SU-DHL-6 (cell line): ENCODE measurements around the gene TBC1D21.

ENCODE experiments used
- H2AFZ ChIP-seq: fragments of 200-600 bp; sonication (generic); 2 replicates; pipeline ENCODE4 v1.6.1; 2014; ENCODE audit warnings: low read depth, mild to moderate bottlenecking, moderate library complexity, mixed read lengths, antibody characterized with exemption, low read length; ENCODE audit not compliant: severe bottlenecking
- H3F3A ChIP-seq: fragments of 200-600 bp; shearing (Covaris generic); 2 replicates; pipeline ENCODE4 v1.6.0; 2016; ENCODE audit warnings: antibody characterized with exemption, mild to moderate bottlenecking; ENCODE audit not compliant: insufficient read depth
- H3K27ac ChIP-seq: fragments of 200-600 bp; sonication (generic); 2 replicates; pipeline ENCODE4 v1.5.1; 2016; ENCODE audit warnings: low read depth, mild to moderate bottlenecking, low read length, moderate library complexity, mixed read lengths
- H3K27me3 ChIP-seq: fragments of 200-600 bp; sonication (generic), shearing (Covaris generic); 2 replicates; pipeline ENCODE4 v1.6.0; 2014; ENCODE audit warnings: mild to moderate bottlenecking, low read length
- H3K36me3 ChIP-seq: fragments of 200-600 bp; sonication (generic); 2 replicates; pipeline ENCODE4 v1.6.1; 2014; ENCODE audit warnings: mild to moderate bottlenecking, low read length, mixed read lengths
- H3K4me2 ChIP-seq: fragments of 300-600, 200-600 bp; shearing (Covaris generic), sonication (generic); 2 replicates; pipeline ENCODE4 v1.6.0; 2014; ENCODE audit warnings: low read length, low read depth, mild to moderate bottlenecking; ENCODE audit not compliant: poor library complexity, severe bottlenecking
- H3K4me3 ChIP-seq: fragments of 200-600 bp; sonication (generic); 2 replicates; pipeline ENCODE4 v1.5.1; 2014; ENCODE audit warnings: antibody characterized with exemption, low read length, mild to moderate bottlenecking, mixed read lengths; ENCODE audit not compliant: insufficient read depth, poor library complexity, severe bottlenecking
- H3K79me2 ChIP-seq: fragments of 200-600 bp; sonication (generic); 2 replicates; pipeline ENCODE4 v1.6.1; 2014; ENCODE audit warnings: mild to moderate bottlenecking, low read length, moderate library complexity; ENCODE audit not compliant: insufficient read depth
- H3K9ac ChIP-seq: fragments of 200-600 bp; sonication (generic); 2 replicates; pipeline ENCODE4 v1.7.0; 2014; ENCODE audit warnings: mild to moderate bottlenecking, low read length
- H3K9me2 ChIP-seq: fragments of 200-600 bp; sonication (generic); replicated peaks from 2 replicates; pipeline ENCODE4 v1.6.1; 2014; ENCODE audit warnings: low read length; ENCODE audit not compliant: insufficient read depth
- H3K9me3 ChIP-seq: fragments of 200-600 bp; sonication (generic); 2 replicates; pipeline ENCODE4 v1.6.1; 2014; ENCODE audit warnings: low read length, mixed read lengths; ENCODE audit not compliant: insufficient read depth
- H4K20me1 ChIP-seq: fragments of 200-600 bp; sonication (generic); 2 replicates; pipeline ENCODE4 v1.6.1; 2014; ENCODE audit warnings: low read depth, mild to moderate bottlenecking, antibody characterized with exemption, low read length, moderate library complexity, mixed read lengths
- CTCF ChIP-seq: fragments of 200-600 bp; sonication (generic); IDR thresholded peaks from one replicate; pipeline ENCODE4 v1.5.1; 2017; ENCODE audit warnings: antibody characterized with exemption, mild to moderate bottlenecking, low read length, moderate library complexity; ENCODE audit not compliant: insufficient read depth, poor library complexity, severe bottlenecking
- EZH2phosphoT487 ChIP-seq: fragments of 200-600 bp; sonication (generic), shearing (Covaris generic); conservative IDR thresholded peaks from 2 replicates; pipeline ENCODE4 v1.6.1; 2018; ENCODE audit warnings: mild to moderate bottlenecking, antibody characterized with exemption, low read length, moderate library complexity, mixed read lengths

TBC1D21 gene

GRCh38 chr15:73872346-73872745, 1.0 kb upstream of the TBC1D21 start:
- TF ChIP-seq EZH2phosphoT487: no peak
- TF ChIP-seq CTCF: no peak
- Histone ChIP-seq H3K27ac (no peak overlapping the region), H3K27me3 (no peaks in the 10 kb centered on the region), H3K36me3 (no peaks in the 10 kb centered on the region), H4K20me1 (no peaks in the 10 kb centered on the region), H3K9ac (no peak overlapping the region), H3F3A (no peaks in the 10 kb centered on the region), H3K4me2 (no peak overlapping the region), H3K9me3 (no peaks in the 10 kb centered on the region), H2AFZ (no peak overlapping the region), H3K9me2 (no peaks in the 10 kb centered on the region), H3K79me2 (no peaks in the 10 kb centered on the region), H3K4me3 (no peak overlapping the region)

- H3K27me3 ChIP-seq: no peaks in the 10 kb centered on the region
- no peaks in the 10 kb centered on the region for H3K36me3 ChIP-seq
- no peaks in the 10 kb centered on the region for H3K9me2 ChIP-seq
- no peaks in the 10 kb centered on the region for H3K9me3 ChIP-seq
- H4K20me1 ChIP-seq: no peaks in the 10 kb centered on the region
- no peak overlapping the region for H3K9ac ChIP-seq
- H3K27ac ChIP-seq: no peak overlapping the region
- H3K4me3 ChIP-seq: no peak overlapping the region
- H3K79me2 ChIP-seq: no peaks in the 10 kb centered on the region
- TF ChIP-seq EZH2phosphoT487: no peak
- TF ChIP-seq CTCF: peak; percentile 61
- H2AFZ ChIP-seq: no peak overlapping the region
- no peaks in the 10 kb centered on the region for H3F3A ChIP-seq
- H3K4me2 ChIP-seq: no peak overlapping the region
These were observed 636 bp downstream of the TBC1D21 start for GRCh38 chr15:73873889-73874511.

DNA sequence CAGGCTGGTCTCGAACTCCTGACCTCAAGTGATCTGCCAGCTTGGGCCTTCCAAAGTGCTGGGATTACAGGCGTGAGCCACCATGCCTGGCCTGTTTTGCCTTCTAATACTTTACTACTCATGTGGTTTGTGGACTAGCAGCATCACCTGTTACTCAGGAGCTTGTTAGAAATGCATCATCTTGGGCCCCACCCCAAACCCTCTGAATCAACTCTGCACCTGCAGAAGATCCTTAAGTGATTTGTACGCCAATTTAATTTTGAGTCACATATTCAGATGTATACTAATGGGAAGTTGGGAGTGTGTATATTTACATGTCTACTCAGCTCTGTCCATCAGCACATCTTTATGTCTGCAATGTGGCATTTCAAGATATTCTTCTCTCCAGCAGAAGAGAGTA, 6.1 kb downstream of the TBC1D21 start:
- H3K79me2 ChIP-seq: no peaks in the 10 kb centered on the region
- no peak overlapping the region for H3K4me3 ChIP-seq
- no peak overlapping the region for H3K9ac ChIP-seq
- H3K9me2 ChIP-seq: no peaks in the 10 kb centered on the region
- no peaks in the 10 kb centered on the region for H3F3A ChIP-seq
- no peak for TF ChIP-seq CTCF
- TF ChIP-seq EZH2phosphoT487: no peak
- no peak overlapping the region for H3K4me2 ChIP-seq
- no peak overlapping the region for H3K27ac ChIP-seq
- no peaks in the 10 kb centered on the region for H3K9me3 ChIP-seq
- no peaks in the 10 kb centered on the region for H3K36me3 ChIP-seq
- H2AFZ ChIP-seq: no peak overlapping the region
- no peaks in the 10 kb centered on the region for H4K20me1 ChIP-seq
- H3K27me3 ChIP-seq: no peaks in the 10 kb centered on the region
